Prostate gland (tissue), 2 donors: ENCODE results near the gene SEPTIN8.

Source experiments
- CTCF ChIP-seq, 4 experiments: fragments of 200-600 bp in 2 of 4; fragments of 450-650 bp in 2 of 4; sonication (generic) in 2 of 4; IDR thresholded peaks; 1 replicate in 3 of 4; 2 replicates in 1 of 4; pipeline ENCODE4 v1.5.1; 2016 to 2019; ENCODE audit warnings: antibody characterized with exemption in 4 of 4, mild to moderate bottlenecking in 2 of 4, moderate library complexity in 2 of 4
- POLR2A ChIP-seq: fragments of 450-650 bp; IDR thresholded peaks from one replicate; pipeline ENCODE4 v1.6.1; 2016; ENCODE audit warnings: antibody characterized with exemption, mild to moderate bottlenecking

DNA sequence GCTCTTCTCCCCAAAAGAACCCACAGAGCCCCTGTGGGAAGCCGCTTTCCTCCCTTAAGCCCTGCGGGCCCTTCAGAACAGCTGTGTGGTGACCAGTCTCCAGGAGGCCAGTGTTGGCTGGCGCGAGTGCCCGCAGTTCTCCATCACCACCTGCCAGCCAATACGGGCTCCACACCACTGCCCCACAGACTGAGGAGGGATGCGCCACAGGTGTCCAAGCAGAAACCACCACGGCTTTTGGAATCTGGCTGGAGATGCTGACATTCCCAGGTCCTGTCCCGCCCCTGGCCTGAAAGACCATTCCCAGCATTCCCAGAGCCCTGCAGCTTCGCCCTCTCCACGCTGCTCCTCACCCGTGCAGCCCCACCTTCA, 17.0 kb downstream of the SEPTIN8 start:
- TF ChIP-seq CTCF (IDR thresholded peaks at IDR 0.05) = no peak
- TF ChIP-seq POLR2A = no peak
